ENCODE measurements around the gene MGAT5. TPM values are rescaled to one million over a fixed set of nuclear protein-coding genes. Genes with fewer than 3 reads are reported as not detected.

The MGAT5 gene
- total RNA-seq, 1 experiment from 2014 or later, result 52.4 TPM

GRCh38 chr2:134249755-134250154 lies 4.1 kb upstream of the MGAT5 start:
- DNase-seq (ENCODE audit: low spot score) (no peak), ATAC-seq (no peak)
- POLR2A ChIA-PET, result no interaction called here
- Mint-ChIP-seq H3K4me1 (peaks cover 36% of the 10 kb centered on the region), H3K36me3 (no peaks in the 10 kb centered on the region), H3K27ac (no peak overlapping the region), H3K9me3 (no peaks in the 10 kb centered on the region; the same call in 1 of the 2 replicates), H3K4me3 (no peak overlapping the region), H3K27me3 (ENCODE audit: low read depth) (no peaks in the 10 kb centered on the region)
- no peak for TF ChIP-seq ZBTB43 (CRISPR knock-in tag; IDR thresholded peaks at IDR 0.05)
- no peak for TF ChIP-seq ZNF121 (CRISPR knock-in tag; IDR thresholded peaks at IDR 0.05)
- TF ChIP-seq NFE2L1 (CRISPR knock-in tag; IDR thresholded peaks at IDR 0.05), result no peak
- TF ChIP-seq CTCF (IDR thresholded peaks at IDR 0.05), result no peak
- TF ChIP-seq ELF4 (CRISPR knock-in tag; IDR thresholded peaks at IDR 0.05; ENCODE audit: low read depth), result no peak
- TF ChIP-seq ZNF416 (CRISPR knock-in tag; IDR thresholded peaks at IDR 0.05), result no peak
- no peak for TF ChIP-seq ZNF425 (CRISPR knock-in tag; conservative IDR thresholded peaks at IDR 0.05)
- TF ChIP-seq E2F1 (CRISPR knock-in tag; IDR thresholded peaks at IDR 0.05), result no peak
- no peak for TF ChIP-seq ZNF138 (CRISPR knock-in tag; conservative IDR thresholded peaks at IDR 0.05)
- no peak for TF ChIP-seq RELA (CRISPR knock-in tag; IDR thresholded peaks at IDR 0.05; ENCODE audit: borderline replicate concordance)
- TF ChIP-seq JUN (CRISPR knock-in tag; IDR thresholded peaks at IDR 0.05), result no peak
- no peak for TF ChIP-seq ZNF671 (CRISPR knock-in tag; IDR thresholded peaks at IDR 0.05)
- no peak for TF ChIP-seq OVOL2 (CRISPR knock-in tag; IDR thresholded peaks at IDR 0.05; ENCODE audit: borderline replicate concordance)
- TF ChIP-seq ARID4B (CRISPR knock-in tag; IDR thresholded peaks at IDR 0.05; ENCODE audit: borderline replicate concordance), result no peak
- no peak for TF ChIP-seq CDX4 (CRISPR knock-in tag; IDR thresholded peaks at IDR 0.05; ENCODE audit: borderline replicate concordance)
- TF ChIP-seq MAX (CRISPR knock-in tag; IDR thresholded peaks at IDR 0.05), result no peak
- no peak for TF ChIP-seq TCF7 (CRISPR knock-in tag; IDR thresholded peaks at IDR 0.05; ENCODE audit: low read depth)
- no peak for TF ChIP-seq AFF4 (CRISPR knock-in tag; IDR thresholded peaks at IDR 0.05; ENCODE audit: borderline replicate concordance)
- no peak for TF ChIP-seq ZNF396 (CRISPR knock-in tag; IDR thresholded peaks at IDR 0.05; ENCODE audit: borderline replicate concordance)
- CTCF ChIA-PET, result interaction anchor here (0.7 kb wide), 1 partner anchor 131 kb away, joined by 3 read pairs; no protein-coding TSS in a partner anchor
